GM12878 (cell line): Measurements from ENCODE around the gene NID1. TPM values are rescaled to one million over a fixed set of nuclear protein-coding genes. Genes with fewer than 3 reads are reported as not detected.

Experiments
- ATAC-seq: fragments of 200-7000 bp; cut with Tn5 transposase; 3 replicates; pipeline ENCODE4 v1.9.1; 2020; ENCODE audit warnings: mild to moderate bottlenecking, moderate library complexity
- BruUV-seq: library from RNA; stranded (reverse); fragments of 400-500 nt; replicated peaks from 2 replicates; lab custom pipeline; 2021; lab: Mats Ljungman, UMichigan
- CTCF ChIA-PET: fragments of 300-600 bp; sonication (Branson Sonifier 250); formaldehyde crosslinking; extraction: SDS; loops from one replicate; lab custom pipeline; 2021; ENCODE audit warnings: inconsistent platforms; lab: Yijun Ruan, JAX
- POLR2A ChIA-PET: fragments of 350-600 bp; formaldehyde crosslinking; extraction: SDS; loops from one replicate; lab custom pipeline; 2021; ENCODE audit warnings: inconsistent platforms; lab: Charles Lee
- RAD21 ChIA-PET: fragments of 300-600 bp; sonication (Branson Sonifier 250); formaldehyde crosslinking; loops from one replicate; lab custom pipeline; 2023; ENCODE audit warnings: antibody characterized with exemption; ENCODE audit not compliant: unreplicated experiment; lab: Charles Lee
- SMC1A ChIA-PET: fragments of 300-600 bp; sonication (Branson Sonifier 250); formaldehyde crosslinking; loops from one replicate; lab custom pipeline; 2023; ENCODE audit not compliant: unreplicated experiment, uncharacterized antibody; lab: Charles Lee
- DNase-seq: peaks from one replicate; pipeline ENCODE4 v3.0.0-alpha.2; 2011; ENCODE audit warnings: low read depth, low spot score
- FAIRE-seq: peaks from 3 replicates; lab custom pipeline; 2011; peaks lifted over from hg19 to GRCh38; lab: Jason Lieb, UNC
- H2AFZ ChIP-seq: 2 replicates; pipeline ENCODE4 v1.6.0; 2011; ENCODE audit warnings: low read depth, low read length, control low read depth; ENCODE audit not compliant: control insufficient read depth
- H3K27ac ChIP-seq: 2 replicates; pipeline ENCODE4 v1.5.1; 2011; ENCODE audit warnings: control low read depth; ENCODE audit not compliant: control insufficient read depth, insufficient read depth
- H3K27me3 ChIP-seq, 2 experiments: replicated peaks in 1 of 2; 2 replicates each; pipeline versions ENCODE4 v1.6.0 to v1.6.1; 2011; ENCODE audit warnings: low read length in 1 of 2; ENCODE audit not compliant: control insufficient read depth in 2 of 2, insufficient read depth in 2 of 2
- H3K36me3 ChIP-seq, 2 experiments: 2 replicates each; pipeline ENCODE4 v1.5.1; 2011; ENCODE audit warnings: low read length in 1 of 2; ENCODE audit not compliant: control insufficient read depth in 2 of 2, insufficient read depth in 2 of 2
- H3K4me1 ChIP-seq: 2 replicates; pipeline ENCODE4 v1.6.1; 2011; ENCODE audit warnings: mild to moderate bottlenecking, low read length, moderate library complexity, mixed read lengths; ENCODE audit not compliant: control insufficient read depth, insufficient read depth
- H3K4me2 ChIP-seq: 2 replicates; pipeline ENCODE4 v1.6.0; 2011; ENCODE audit warnings: control low read depth; ENCODE audit not compliant: control insufficient read depth, insufficient read depth
- H3K4me3 ChIP-seq: fragments of 200-600 bp; sonication (generic); 2 replicates; pipeline ENCODE4 v1.5.1; 2016
- H3K79me2 ChIP-seq: 2 replicates; pipeline ENCODE4 v1.6.0; 2011; ENCODE audit warnings: low read length; ENCODE audit not compliant: control insufficient read depth, insufficient read depth
- H3K9ac ChIP-seq: 2 replicates; pipeline ENCODE4 v1.8.0; 2011; ENCODE audit warnings: low read length, control low read depth, mixed read lengths; ENCODE audit not compliant: control insufficient read depth, insufficient read depth
- H3K9me3 ChIP-seq: replicated peaks from 3 replicates; pipeline ENCODE4 v1.5.1; 2011; ENCODE audit warnings: mild to moderate bottlenecking, low read length; ENCODE audit not compliant: control insufficient read depth, insufficient read depth
- H4K20me1 ChIP-seq: 2 replicates; pipeline ENCODE4 v1.6.0; 2011; ENCODE audit not compliant: control insufficient read depth, insufficient read depth
- CBX5 ChIP-seq: sonication (generic); IDR thresholded peaks from 2 replicates; pipeline ENCODE4 v1.6.1; 2016; ENCODE audit warnings: low read depth, moderate library complexity, mild to moderate bottlenecking, inconsistent platforms
- ELK1 ChIP-seq: IDR thresholded peaks from 2 replicates; pipeline ENCODE4 v1.6.1; 2012; ENCODE audit warnings: low read depth, low read length, improper control_type of control experiment
- GABPA ChIP-seq: IDR thresholded peaks from 2 replicates; pipeline ENCODE4 v1.6.1; 2014; ENCODE audit warnings: antibody characterized with exemption, low read depth, mild to moderate bottlenecking, inconsistent platforms
- GATAD2B ChIP-seq: fragments of 450-650 bp; conservative IDR thresholded peaks from 2 replicates; pipeline ENCODE4 v1.6.1; 2017; ENCODE audit warnings: low read depth, mild to moderate bottlenecking, moderate library complexity
- HSF1 ChIP-seq: fragments of 150-350 bp; IDR thresholded peaks from 2 replicates; pipeline ENCODE4 v1.6.1; 2014; ENCODE audit warnings: mild to moderate bottlenecking, low read depth, low read length
- JUND ChIP-seq: IDR thresholded peaks from 2 replicates; pipeline ENCODE4 v1.6.1; 2012; ENCODE audit warnings: low read depth, mild to moderate bottlenecking, low read length, improper control_type of control experiment, moderate library complexity
- KDM1A ChIP-seq: fragments of 200-600 bp; sonication (generic); IDR thresholded peaks from 2 replicates; pipeline ENCODE4 v1.6.1; 2016; ENCODE audit warnings: borderline replicate concordance
- LARP7 ChIP-seq: fragments of 450-650 bp; IDR thresholded peaks from 2 replicates; pipeline ENCODE4 v1.6.1; 2017; ENCODE audit warnings: mild to moderate bottlenecking
- NBN ChIP-seq: fragments of 450-650 bp; IDR thresholded peaks from 2 replicates; pipeline ENCODE4 v1.6.1; 2016
- PAX8 ChIP-seq: fragments of 450-650 bp; IDR thresholded peaks from 2 replicates; pipeline ENCODE4 v1.6.1; 2017; ENCODE audit warnings: mild to moderate bottlenecking, moderate library complexity
- POU2F2 ChIP-seq: IDR thresholded peaks from 3 replicates; pipeline ENCODE4 v1.6.1; 2011; ENCODE audit warnings: low read depth, mild to moderate bottlenecking, low read length, borderline replicate concordance
- RBBP5 ChIP-seq: fragments of 200-600 bp; sonication (generic); conservative IDR thresholded peaks from 2 replicates; pipeline ENCODE4 v1.6.1; 2016
- RUNX3 ChIP-seq: IDR thresholded peaks from 2 replicates; pipeline ENCODE4 v1.6.1; 2012; ENCODE audit warnings: low read length, inconsistent platforms
- SMC3 ChIP-seq: IDR thresholded peaks from 2 replicates; pipeline ENCODE4 v1.6.1; 2011; ENCODE audit warnings: low read length, improper control_type of control experiment, borderline replicate concordance
- TARDBP ChIP-seq: IDR thresholded peaks from 2 replicates; pipeline ENCODE4 v1.6.1; 2016; ENCODE audit warnings: borderline replicate concordance
- WGBS: methylation state at CpG from one replicate; pipeline ENCODE4 v1.1.6; 2016; ENCODE audit warnings: low lambda C conversion rate; ENCODE audit not compliant: insufficient replicate concordance, insufficient coverage; ENCODE audit errors: missing lambda C conversion rate; 5-methylcytosine and 5-hydroxymethylcytosine counted together
- in situ Hi-C: fragments of 300-500 bp; cut with MboI; formaldehyde crosslinking; loops from 9 replicates; pipeline ENCODE4 v1.14.3; 2018; ENCODE audit warnings: mixed read lengths
- intact Hi-C: fragments of 100-400 bp; cut with micrococcal nuclease; formaldehyde crosslinking; loops from one replicate; pipeline ENCODE4 v1.14.2; 2022; ENCODE audit not compliant: unreplicated experiment
- polyA plus RNA-seq, 11 experiments: library from polyadenylated mRNA; depleted of rRNA in 4 of 11; unstranded in 6 of 11; stranded (reverse) in 5 of 11; fragments of >200 nt; fragmentation: Nextera tagmentation in 4 of 11; fragmentation: Illumina TruSeq in 1 of 11; extraction: Ambion mirVana in 4 of 11; extraction: Trizol in 1 of 11; gene quantifications; 1 replicate in 1 of 11; 2 replicates in 10 of 11; pipeline versions ENCODE4 v1.2.1 to v1.2.3, GENCODE V29; 2011 to 2016; ENCODE audit warnings: inconsistent platforms in 2 of 11, missing spikeins in 2 of 11, low read depth in 1 of 11
- total RNA-seq, 4 experiments: library from RNA; depleted of rRNA in 3 of 4; stranded (reverse); fragments of >200 nt in 3 of 4; fragmentation: Illumina TruSeq in 1 of 4; extraction: Trizol in 1 of 4; gene quantifications; 2 replicates each; pipeline versions ENCODE4 v1.2.1 to v1.2.3, GENCODE V29; 2013 to 2021

The NID1 gene
- total and polyA plus RNA-seq, 10 of the 15 experiments (the other 5 are each of a cell fraction or from before 2014, with no cell fraction given) = 4.2 to 25.7 (median 11.3) TPM

- TF ChIP-seq JUND = peak; percentile 90
Measured at GRCh38 chr1:236096660-236097482, 32.0 kb upstream of the NID1 start (continued).

DNA sequence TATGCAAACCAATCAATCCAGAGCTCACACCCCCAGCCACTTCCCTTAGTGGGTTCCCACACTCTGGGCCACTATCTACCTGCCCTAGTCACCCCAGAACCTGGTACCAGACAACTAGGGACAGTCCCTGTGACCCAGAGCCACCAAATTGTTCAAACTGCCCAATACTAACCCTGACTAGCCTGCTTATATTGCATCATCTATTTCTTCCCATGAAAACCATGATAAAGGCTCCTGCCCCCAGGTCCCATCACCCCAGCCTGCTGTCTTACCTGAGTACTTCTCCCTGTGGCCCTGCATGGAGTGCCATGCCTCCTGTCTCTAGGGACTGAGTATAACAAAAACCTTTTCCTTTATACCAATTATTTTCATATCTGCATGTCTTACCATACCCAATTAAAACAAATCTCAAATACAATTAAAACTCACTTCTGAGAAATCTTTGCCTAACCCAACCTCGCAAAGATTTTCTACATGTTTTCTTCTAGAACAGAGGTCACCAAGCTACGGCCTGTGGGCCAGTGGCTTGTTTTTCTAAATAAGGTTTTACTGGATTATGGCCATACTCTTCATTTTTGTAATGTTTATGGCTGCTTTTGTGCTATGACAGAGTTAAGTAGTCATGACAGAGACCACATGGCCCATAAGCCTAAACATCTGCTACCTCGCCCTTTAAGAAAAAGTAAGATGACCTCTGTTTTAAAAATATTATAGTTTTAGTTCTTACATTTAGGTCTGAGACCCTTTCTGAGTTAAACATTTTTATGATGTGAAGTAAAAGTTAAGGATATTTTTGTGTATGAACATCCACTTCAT is 31.0 kb upstream of the NID1 start:
- ChIA-PET RAD21 (no interaction called here), POLR2A (no interaction called here), CTCF (no interaction called here), SMC1A (interaction anchor here (1.3 kb wide), 1 partner anchor 28 kb away, joined by 3 read pairs; no protein-coding TSS in a partner anchor)
- ATAC-seq (no peak), DNase-seq (no peak), FAIRE-seq (no peak)
- H3K9ac ChIP-seq = no peak overlapping the region
- H3K27ac ChIP-seq = no peak overlapping the region
- no peaks in the 10 kb centered on the region for H3K36me3 ChIP-seq
- no peaks in the 10 kb centered on the region for H4K20me1 ChIP-seq
- no TSS peak for BruUV-seq
- H2AFZ ChIP-seq = no peak overlapping the region
- in situ Hi-C loops = no loop called here
- TF ChIP-seq CBX5 (no peak), KDM1A (no peak), RBBP5 (no peak), RUNX3 (no peak), GATAD2B (no peak), SMC3 (no peak), HSF1 (no peak), TARDBP (no peak), ELK1 (no peak), LARP7 (no peak), PAX8 (no peak), NBN (no peak), GABPA (no peak), POU2F2 (no peak)
- H3K9me3 ChIP-seq = peaks cover 13% of the 10 kb centered on the region
- no peaks in the 10 kb centered on the region for H3K79me2 ChIP-seq
- H3K4me3 ChIP-seq = no peak overlapping the region
- 43% methylated on average over 3 of the region's 3 CpGs for WGBS
- intact Hi-C loops = no loop called here
- no peak overlapping the region for H3K4me2 ChIP-seq
- no peaks in the 10 kb centered on the region for H3K27me3 ChIP-seq
- peaks cover 5% of the 10 kb centered on the region for H3K4me1 ChIP-seq
